Measurements from ENCODE around the gene CCDC51.

Gene CCDC51

GRCh38 chr3:48430708-48431101, 9.2 kb downstream of the CCDC51 start:
- no peak for TF ChIP-seq GATA3 (IDR thresholded peaks at IDR 0.05; ENCODE audit: low read depth, low read length)
- TF ChIP-seq GATA2 (IDR thresholded peaks at IDR 0.05; ENCODE audit: low read depth, low read length), result no peak

GRCh38 chr3:48429960-48430707, 9.8 kb downstream of the CCDC51 start, which contains the start of gene PLXNB1:
Gene PLXNB1 (minus strand): TSS chr3:48430086. CDS start chr3:48424611, 5,475 bp downstream.
- no peak for TF ChIP-seq GATA3 (IDR thresholded peaks at IDR 0.05; ENCODE audit: low read depth, low read length)
- no peak for TF ChIP-seq GATA2 (IDR thresholded peaks at IDR 0.05; ENCODE audit: low read depth, low read length)

- TF ChIP-seq GATA2 (IDR thresholded peaks at IDR 0.05; ENCODE audit: low read depth, low read length), result no peak
- TF ChIP-seq GATA3 (IDR thresholded peaks at IDR 0.05; ENCODE audit: low read depth, low read length), result no peak
These were observed 10.5 kb downstream of the CCDC51 start for GRCh38 chr3:48429317-48429959.

GRCh38 chr3:48428572-48429316, 11.2 kb downstream of the CCDC51 start:
- no peak for TF ChIP-seq GATA3 (IDR thresholded peaks at IDR 0.05; ENCODE audit: low read depth, low read length)
- no peak for TF ChIP-seq GATA2 (IDR thresholded peaks at IDR 0.05; ENCODE audit: low read depth, low read length)

GRCh38 chr3:48428088-48428571, 11.8 kb downstream of the CCDC51 start:
- TF ChIP-seq GATA3 (IDR thresholded peaks at IDR 0.05; ENCODE audit: low read depth, low read length) (no peak), GATA2 (IDR thresholded peaks at IDR 0.05; ENCODE audit: low read depth, low read length) (no peak)

- no peak for TF ChIP-seq GATA2 (IDR thresholded peaks at IDR 0.05; ENCODE audit: low read depth, low read length)
- no peak for TF ChIP-seq GATA3 (IDR thresholded peaks at IDR 0.05; ENCODE audit: low read depth, low read length)
These were observed 12.3 kb downstream of the CCDC51 start for GRCh38 chr3:48427630-48427962.

GRCh38 chr3:48426944-48427629, 12.8 kb downstream of the CCDC51 start:
- TF ChIP-seq GATA2 (IDR thresholded peaks at IDR 0.05; ENCODE audit: low read depth, low read length), result no peak
- no peak for TF ChIP-seq GATA3 (IDR thresholded peaks at IDR 0.05; ENCODE audit: low read depth, low read length)

GRCh38 chr3:48426401-48426909, 13.5 kb downstream of the CCDC51 start:
- no peak for TF ChIP-seq GATA3 (IDR thresholded peaks at IDR 0.05; ENCODE audit: low read depth, low read length)
- no peak for TF ChIP-seq GATA2 (IDR thresholded peaks at IDR 0.05; ENCODE audit: low read depth, low read length)

- TF ChIP-seq GATA2 (IDR thresholded peaks at IDR 0.05; ENCODE audit: low read depth, low read length) (no peak), GATA3 (IDR thresholded peaks at IDR 0.05; ENCODE audit: low read depth, low read length) (no peak)
These were observed 14.6 kb downstream of the CCDC51 start for GRCh38 chr3:48425281-48425812.

- TF ChIP-seq GATA3 (IDR thresholded peaks at IDR 0.05; ENCODE audit: low read depth, low read length) (no peak), GATA2 (IDR thresholded peaks at IDR 0.05; ENCODE audit: low read depth, low read length) (no peak)
These were observed 15.8 kb downstream of the CCDC51 start for GRCh38 chr3:48423883-48424695.

- TF ChIP-seq GATA3 (IDR thresholded peaks at IDR 0.05; ENCODE audit: low read depth, low read length), result no peak
- no peak for TF ChIP-seq GATA2 (IDR thresholded peaks at IDR 0.05; ENCODE audit: low read depth, low read length)
These were observed 16.6 kb downstream of the CCDC51 start for GRCh38 chr3:48423241-48423882.

GRCh38 chr3:48422681-48423080, 17.2 kb downstream of the CCDC51 start:
- TF ChIP-seq GATA2 (IDR thresholded peaks at IDR 0.05; ENCODE audit: low read depth, low read length) (no peak), GATA3 (IDR thresholded peaks at IDR 0.05; ENCODE audit: low read depth, low read length) (no peak)

Data from SH-SY5Y (cell line).